ENCODE data around the gene EPHB6. TPM values are rescaled to one million over a fixed set of nuclear protein-coding genes. Genes with fewer than 3 reads are reported as not detected.

EPHB6 gene
- total and polyA plus RNA-seq, 7 donors: 1.2 to 13.6 (median 6.7) TPM

DNA sequence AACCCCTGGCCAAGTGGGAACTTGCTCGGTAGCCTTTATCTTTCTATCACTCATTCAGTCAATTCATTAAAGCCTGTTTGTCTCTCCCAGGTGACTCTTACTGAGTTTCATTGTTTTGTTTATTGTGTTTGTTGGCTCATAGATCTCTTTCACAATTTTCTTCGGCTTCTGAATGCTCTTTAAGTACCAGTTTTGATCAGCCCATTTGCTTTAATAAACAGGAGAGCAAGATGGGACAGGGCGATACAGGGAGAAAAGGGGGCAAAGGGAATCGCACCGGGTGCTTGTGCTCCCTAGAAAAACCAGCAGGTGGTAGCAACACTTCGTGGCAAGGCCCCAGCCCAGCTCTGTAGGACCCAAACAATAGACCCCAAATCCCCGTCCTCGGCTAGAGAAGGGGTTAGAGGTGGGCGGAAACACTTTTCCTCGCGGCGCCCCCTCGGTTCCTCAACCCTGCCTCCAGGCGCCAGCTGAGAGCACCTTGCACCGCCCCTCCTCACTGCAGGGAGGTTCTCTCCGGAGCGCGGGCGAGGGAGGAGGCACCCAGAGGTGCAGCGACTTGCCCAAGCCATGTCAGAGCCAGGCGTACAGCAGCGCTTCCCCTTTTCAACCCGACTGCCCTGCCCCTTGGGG, 1.0 kb upstream of the EPHB6 start:
- Histone ChIP-seq H3K36me3 (no peaks in the 10 kb centered on the region), H3K4me1 (peaks cover 0 to 21% (median 17%) of the 10 kb centered on the region in 4 donors), H3K27me3 (no peaks in the 10 kb centered on the region), H3K27ac (peak overlapping the region; percentile 69 to 81 (median 71)), H3K4me3 (peak overlapping the region; percentile 55 to 76 (median 66)), H3K9me3 (no peaks in the 10 kb centered on the region)
- 0 to 1% methylated on average over 23 of the region's 23 CpGs for WGBS, 2 donors
- intact Hi-C loops (cut with DNase I): loop anchor here (1.0 to 10.0 kb wide), 4 partner anchors 12 to 531 kb away; partner anchors contain the start of gene ZYX
- peak; percentile 82 for DNase-seq
- TF ChIP-seq EP300 (IDR thresholded peaks at IDR 0.05): no peak
- TF ChIP-seq, protein P1, sequence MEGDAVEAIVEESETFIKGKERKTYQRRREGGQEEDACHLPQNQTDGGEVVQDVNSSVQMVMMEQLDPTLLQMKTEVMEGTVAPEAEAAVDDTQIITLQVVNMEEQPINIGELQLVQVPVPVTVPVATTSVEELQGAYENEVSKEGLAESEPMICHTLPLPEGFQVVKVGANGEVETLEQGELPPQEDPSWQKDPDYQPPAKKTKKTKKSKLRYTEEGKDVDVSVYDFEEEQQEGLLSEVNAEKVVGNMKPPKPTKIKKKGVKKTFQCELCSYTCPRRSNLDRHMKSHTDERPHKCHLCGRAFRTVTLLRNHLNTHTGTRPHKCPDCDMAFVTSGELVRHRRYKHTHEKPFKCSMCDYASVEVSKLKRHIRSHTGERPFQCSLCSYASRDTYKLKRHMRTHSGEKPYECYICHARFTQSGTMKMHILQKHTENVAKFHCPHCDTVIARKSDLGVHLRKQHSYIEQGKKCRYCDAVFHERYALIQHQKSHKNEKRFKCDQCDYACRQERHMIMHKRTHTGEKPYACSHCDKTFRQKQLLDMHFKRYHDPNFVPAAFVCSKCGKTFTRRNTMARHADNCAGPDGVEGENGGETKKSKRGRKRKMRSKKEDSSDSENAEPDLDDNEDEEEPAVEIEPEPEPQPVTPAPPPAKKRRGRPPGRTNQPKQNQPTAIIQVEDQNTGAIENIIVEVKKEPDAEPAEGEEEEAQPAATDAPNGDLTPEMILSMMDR (IDR thresholded peaks at IDR 0.05): peak; percentile 66 to 88 (median 76)

DNA sequence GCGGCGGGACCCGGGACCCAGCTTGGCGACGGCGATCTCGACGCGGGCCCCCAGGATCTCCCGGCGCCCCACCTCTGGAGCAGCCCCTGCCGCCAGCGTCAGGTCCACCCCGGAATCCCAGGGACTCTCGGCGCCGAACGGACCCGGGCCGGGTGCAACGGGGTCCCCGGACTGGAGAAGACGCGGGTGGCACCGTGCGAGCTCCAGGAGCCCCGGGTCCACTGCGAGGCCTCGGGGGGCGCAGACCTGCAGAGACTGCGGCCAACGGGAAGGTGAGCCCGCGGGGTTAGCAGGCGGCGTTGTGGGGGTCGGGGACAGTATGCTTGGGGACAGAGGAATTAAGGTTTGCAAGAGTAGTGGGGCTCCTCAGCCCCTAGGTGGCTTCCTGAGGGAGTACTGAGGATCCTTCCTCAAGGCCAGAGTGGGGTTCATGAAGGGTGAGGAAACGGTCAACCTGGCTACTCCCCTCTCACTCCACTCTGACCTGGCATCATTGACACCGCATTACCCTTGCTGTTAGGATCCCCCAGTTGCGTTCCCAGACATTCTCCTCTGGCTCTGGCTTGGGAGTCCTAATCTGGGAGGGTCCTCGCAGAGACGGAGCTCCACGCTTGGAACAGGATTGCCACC, 353 bp downstream of the EPHB6 start:
- Histone ChIP-seq H3K9me3 (no peaks in the 10 kb centered on the region), H3K27me3 (no peaks in the 10 kb centered on the region), H3K27ac (peak overlapping the region; percentile 69 to 81 (median 71)), H3K36me3 (no peaks in the 10 kb centered on the region), H3K4me3 (peak overlapping the region; percentile 55 to 76 (median 66)), H3K4me1 (peaks cover 0 to 34% (median 26%) of the 10 kb centered on the region in 4 donors)
- TF ChIP-seq, protein P1 (IDR thresholded peaks at IDR 0.05): no peak
- no peak for TF ChIP-seq POLR2AphosphoS5 (IDR thresholded peaks at IDR 0.05)
- TF ChIP-seq POLR2A (IDR thresholded peaks at IDR 0.05): no peak
- no peak for TF ChIP-seq EP300 (IDR thresholded peaks at IDR 0.05)
- 5 to 8% methylated on average over 43 of the region's 43 CpGs for WGBS, 2 donors
- DNase-seq: no peak
- intact Hi-C loops (cut with DNase I): loop anchor here (10.0 kb wide), 1 partner anchor 530 kb away; the partner anchor contains the start of gene ZYX

DNA sequence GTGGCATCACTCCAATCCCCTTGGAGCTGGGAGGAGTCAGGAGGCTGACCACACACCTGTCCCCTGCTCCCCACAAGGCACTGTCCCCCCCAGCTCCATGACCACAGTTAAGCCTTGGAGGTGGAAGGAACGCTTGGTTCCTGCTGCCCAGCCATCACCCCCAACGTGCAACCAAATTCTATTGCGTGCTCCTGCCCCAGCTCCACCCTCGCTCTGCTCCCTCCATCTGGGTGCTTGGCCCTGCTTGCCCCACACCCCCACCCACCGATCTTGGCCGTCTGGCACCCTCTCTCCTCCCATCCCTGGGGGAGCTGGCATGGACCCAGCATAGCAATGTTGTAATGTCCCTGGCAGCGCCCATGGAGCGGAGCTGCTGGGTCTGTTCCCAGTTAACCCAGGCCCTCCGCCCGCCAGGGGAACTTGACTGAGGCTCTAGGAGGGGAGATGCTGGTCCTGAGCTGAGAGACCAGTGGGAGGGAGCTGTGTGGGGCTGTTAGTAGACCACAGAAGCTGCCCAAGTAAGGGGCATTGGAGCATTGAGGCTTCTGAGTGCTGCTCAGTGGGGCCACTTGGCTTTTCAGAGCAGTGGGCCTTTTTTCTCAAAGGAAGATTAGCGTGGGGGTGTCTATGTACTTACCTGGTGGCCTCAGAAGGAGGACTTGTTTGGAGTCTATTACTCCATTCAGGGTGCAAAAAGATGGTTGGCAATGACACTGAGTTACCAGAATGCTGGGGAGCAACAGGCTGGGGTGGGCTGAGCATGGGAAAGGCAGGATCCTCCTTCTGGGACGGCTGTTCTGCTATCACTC, 1.1 kb downstream of the EPHB6 start:
- WGBS, 2 donors: 48 to 64% methylated on average over 12 of the region's 12 CpGs
- H3K27me3 ChIP-seq: no peaks in the 10 kb centered on the region
- peak overlapping the region in 3 of 4 donors; percentile 69 to 81 (median 69) for H3K27ac ChIP-seq
- DNase-seq: peak; percentile 90
- TF ChIP-seq, protein P1 (IDR thresholded peaks at IDR 0.05): no peak
- TF ChIP-seq POLR2A (IDR thresholded peaks at IDR 0.05): no peak
- TF ChIP-seq POLR2AphosphoS5 (IDR thresholded peaks at IDR 0.05): peak in 2 of 4 donors; percentile 18 to 64
- TF ChIP-seq EP300 (IDR thresholded peaks at IDR 0.05): no peak
- intact Hi-C loops (cut with DNase I): loop anchor here (10.0 kb wide), 1 partner anchor 529 kb away; the partner anchor contains the start of gene ZYX
- no peaks in the 10 kb centered on the region for H3K36me3 ChIP-seq
- H3K4me1 ChIP-seq: peaks cover 0 to 38% (median 29%) of the 10 kb centered on the region in 4 donors
- H3K4me3 ChIP-seq: peak overlapping the region; percentile 55 to 76 (median 66)
- H3K9me3 ChIP-seq: no peaks in the 10 kb centered on the region

DNA sequence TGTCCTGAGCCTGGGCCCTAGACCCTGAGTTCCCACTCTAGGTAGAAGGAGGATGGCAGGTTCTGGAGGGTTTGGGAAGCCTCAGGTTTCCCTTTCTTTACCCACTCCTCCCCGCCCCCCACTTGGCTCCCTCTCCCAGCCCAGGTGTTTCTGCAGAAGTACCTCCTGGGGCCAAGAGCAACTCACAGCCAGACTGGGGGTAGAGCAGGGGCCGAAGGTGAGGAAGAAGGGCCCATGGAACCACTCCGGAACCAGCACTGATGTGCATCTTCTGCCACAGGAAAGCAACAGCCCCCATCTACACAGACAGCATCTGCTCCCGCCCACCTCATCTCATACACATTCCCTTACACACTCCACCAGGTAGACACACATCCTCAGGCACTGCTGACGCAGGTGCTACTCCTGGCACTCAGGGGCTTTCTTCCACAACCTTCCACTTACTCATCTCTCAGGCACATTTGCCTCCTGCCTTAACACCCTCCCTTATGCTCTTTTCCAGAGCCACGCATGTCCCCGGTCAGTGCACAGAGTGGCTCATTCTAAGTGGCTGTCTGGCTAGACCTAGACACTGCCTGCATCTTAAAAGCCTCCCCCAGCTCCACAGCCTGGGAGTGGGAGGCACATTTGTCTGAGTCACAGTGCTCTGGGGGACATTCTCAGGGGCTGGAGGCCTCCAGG, 1.8 kb downstream of the EPHB6 start:
- intact Hi-C loops (cut with DNase I): loop anchor here (10.0 kb wide), 1 partner anchor 528 kb away; the partner anchor contains the start of gene ZYX
- H3K4me3 ChIP-seq: no peak overlapping the region
- H3K9me3 ChIP-seq: no peaks in the 10 kb centered on the region
- DNase-seq: no peak
- H3K27ac ChIP-seq: no peak overlapping the region
- 72 to 79% methylated on average over 7 of the region's 7 CpGs for WGBS, 2 donors
- peaks cover 0 to 38% (median 29%) of the 10 kb centered on the region in 4 donors for H3K4me1 ChIP-seq
- TF ChIP-seq POLR2AphosphoS5 (IDR thresholded peaks at IDR 0.05): no peak
- H3K27me3 ChIP-seq: no peaks in the 10 kb centered on the region
- no peaks in the 10 kb centered on the region for H3K36me3 ChIP-seq

All from sigmoid colon (tissue), 7 donors.